Heart left ventricle (tissue), 13 donors: ENCODE results near the gene CYP20A1.

Source experiments
- CTCF ChIP-seq, 12 donors: fragments of 200-600 bp; sonication (generic) in 4 of 12; IDR thresholded peaks; one replicate each; pipeline versions ENCODE4 v1.5.0 to v1.8.0; 2018 to 2022; ENCODE audit warnings: antibody characterized with exemption in 12 of 12, mild to moderate bottlenecking in 5 of 12
- POLR2A ChIP-seq, 2 donors: fragments of 450-650 bp; IDR thresholded peaks; one replicate each; pipeline ENCODE4 v1.6.1; 2017; ENCODE audit warnings: antibody characterized with exemption in 2 of 2, mild to moderate bottlenecking in 2 of 2, moderate library complexity in 2 of 2
- donor health status: ischemic (EF 13 %, LVEDD 7.1; RV severe dilation, severe dysfunction).
- donor health status: DM: no; HTN: yes; CAD: no.
- donor health status: DM: no; HTN: no; CAD: no.
- donor health status: ischemic (EF 25% LVEDD 6.9; RV normal size, moderate dysfunction).
- donor health status: ischemic (EF 25% LVEDD 5.7; RV mildly dilated, moderate dysfunction).
- donor health status: ischemic (EF 35%, LVEDD 5.7; RV mildly dilated, moderate dysfunction).
- donor health status: nonischemic (EF 11% LVEDD 7.7; RV severe dilation, severe dysfunction).
- donor health status: DM: yes; HTN: yes; CAD: no.
- donor health status: PGD.
- donor health status: ischemic (EF 29% LVEDD 5.4; RV normal size, mild dysfunction).
- donor health status: nonischemic (EF 23%, LVEDD 6.1; RV moderate dilation, normal function).

GRCh38 chr2:203328760-203329540 is 90.1 kb downstream of the CYP20A1 start:
- no peak for TF ChIP-seq CTCF (IDR thresholded peaks at IDR 0.05)
- TF ChIP-seq POLR2A (IDR thresholded peaks at IDR 0.05): no peak
